ENCODE data around the gene LNX1. TPM values are rescaled to one million over a fixed set of nuclear protein-coding genes. Genes with fewer than 3 reads are reported as not detected.

Gene LNX1
- polyA plus RNA-seq, 2 of the 4 experiments (the other 2 are of a cell fraction): 0.04 to 0.14 TPM

DNA sequence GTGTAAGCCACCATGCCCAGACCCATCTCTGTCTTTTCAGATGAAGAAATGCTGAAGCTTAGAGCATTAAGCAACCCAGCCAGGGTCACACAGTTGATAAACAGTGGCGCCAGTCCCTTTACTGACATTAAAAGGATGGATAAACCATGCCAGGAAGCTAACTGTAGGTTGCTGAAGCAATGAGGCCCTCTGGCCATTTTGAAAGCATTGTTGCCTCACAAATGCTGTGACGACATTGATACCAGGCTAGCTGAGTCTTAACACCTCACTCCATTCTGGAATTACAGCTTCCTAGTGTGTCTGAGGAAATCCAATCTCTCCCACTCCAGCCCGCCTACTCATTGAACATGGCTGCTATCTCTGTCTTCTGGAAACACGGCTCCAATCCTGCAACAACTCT, 89.7 kb downstream of the LNX1 start:
- FAIRE-seq: no peak
- ChIA-PET POLR2A (no interaction called here), CTCF (interaction anchor here (1.0 kb wide), 1 partner anchor 11 kb away, joined by 5 read pairs; no protein-coding TSS in a partner anchor)
- no peaks in the 10 kb centered on the region for H3K4me1 ChIP-seq
- H3K4me3 ChIP-seq: no peak overlapping the region
- no peak overlapping the region for H3K4me2 ChIP-seq
- DNase-seq (ENCODE audit: low read depth in 1 of 2, low spot score in 1 of 2): no peak
- no peaks in the 10 kb centered on the region for H3K9me3 ChIP-seq
- ATAC-seq: no peak
- 70% methylated on average over 4 of the region's 4 CpGs for WGBS (ENCODE audit: missing lambda C conversion rate)
- H3K27ac ChIP-seq: no peak overlapping the region
- TF ChIP-seq MYC (IDR thresholded peaks at IDR 0.05; ENCODE audit: borderline replicate concordance, low read length) (no peak), ZNF302 (CRISPR knock-in tag; IDR thresholded peaks at IDR 0.05) (no peak), RFX5 (IDR thresholded peaks at IDR 0.05) (no peak), FOSB (CRISPR knock-in tag; IDR thresholded peaks at IDR 0.05) (no peak)

DNA sequence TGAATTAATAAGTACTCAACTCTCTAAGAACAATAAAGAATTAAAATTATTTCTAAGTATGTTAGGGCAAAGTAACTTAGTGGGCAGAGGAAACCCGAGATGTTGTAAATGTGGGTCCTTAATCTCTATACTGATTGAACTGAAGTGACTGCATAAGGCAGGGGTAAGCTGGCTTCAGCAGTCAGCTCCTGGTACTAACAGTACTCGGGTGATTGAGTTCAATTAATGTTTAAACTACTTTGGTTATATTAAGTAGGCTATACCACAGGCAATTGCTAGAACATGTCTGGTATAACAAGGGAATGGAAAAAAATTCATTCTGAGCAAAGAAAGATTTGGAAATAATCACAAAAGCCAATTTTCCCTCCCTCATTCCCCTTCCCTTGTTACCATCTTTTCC, 90.7 kb downstream of the LNX1 start:
- DNase-seq (ENCODE audit: low read depth in 1 of 2, low spot score in 1 of 2) (no peak), FAIRE-seq (no peak), ATAC-seq (no peak)
- no peak overlapping the region for H3K4me2 ChIP-seq
- no peak overlapping the region for H3K4me3 ChIP-seq
- H3K4me1 ChIP-seq: no peaks in the 10 kb centered on the region
- no peak for TF ChIP-seq NR3C1 (IDR thresholded peaks at IDR 0.05)
- no peak overlapping the region for H3K27ac ChIP-seq
- 66% methylated on average over 2 of the region's 2 CpGs for WGBS (ENCODE audit: missing lambda C conversion rate)
- H3K9me3 ChIP-seq: no peaks in the 10 kb centered on the region
- POLR2A ChIA-PET: no interaction called here
- CTCF ChIA-PET: interaction anchor here (0.8 to 1.5 kb wide), 3 partner anchors 10 to 955 kb away, joined by 3 to 5 read pairs (median 3); no protein-coding TSS in a partner anchor

DNA sequence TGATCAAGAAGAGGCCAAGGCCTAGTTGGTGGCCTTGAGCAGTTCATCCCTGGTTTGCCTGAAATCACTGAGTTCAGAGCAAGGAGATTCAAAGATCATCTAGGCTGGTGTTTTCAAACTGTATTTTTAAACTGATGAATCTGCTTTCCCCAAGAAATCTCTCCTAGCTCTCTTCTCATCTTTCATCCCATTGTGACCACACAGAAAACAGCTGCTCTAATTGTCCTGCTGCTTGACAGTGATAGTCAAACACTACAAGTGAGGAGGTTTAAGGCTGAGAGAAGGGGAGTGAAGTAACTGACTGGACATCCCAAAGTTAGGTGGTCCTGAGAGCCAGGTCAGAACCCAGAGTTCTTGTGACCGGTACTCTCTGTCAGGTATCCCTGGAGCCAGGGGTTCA, 91.5 kb downstream of the LNX1 start:
- Histone ChIP-seq H3K9me3 (no peaks in the 10 kb centered on the region), H3K4me3 (no peak overlapping the region), H3K4me2 (no peak overlapping the region), H3K27ac (no peak overlapping the region), H3K4me1 (no peaks in the 10 kb centered on the region)
- DNase-seq (ENCODE audit: low read depth in 1 of 2, low spot score in 1 of 2) (no peak), FAIRE-seq (no peak), ATAC-seq (no peak)
- no CpG with 5 or more reads among the region's 1 CpG for WGBS (ENCODE audit: missing lambda C conversion rate)
- POLR2A ChIA-PET: no interaction called here
- CTCF ChIA-PET: interaction anchor here (0.8 to 1.5 kb wide), 2 partner anchors 18 to 954 kb away, joined by 3 read pairs; no protein-coding TSS in a partner anchor
- TF ChIP-seq SREBF2 (IDR thresholded peaks at IDR 0.05) (no peak), FOXS1 (CRISPR knock-in tag; IDR thresholded peaks at IDR 0.05) (no peak), CEBPB (IDR thresholded peaks at IDR 0.05) (no peak), ZSCAN20 (CRISPR knock-in tag; IDR thresholded peaks at IDR 0.05) (no peak), EHMT2 (IDR thresholded peaks at IDR 0.05; ENCODE audit: low read depth) (no peak), MAFK (IDR thresholded peaks at IDR 0.05; ENCODE audit: partially characterized antibody) (no peak), ESRRA (IDR thresholded peaks at IDR 0.05; ENCODE audit: borderline replicate concordance, low read length) (no peak), FOSB (CRISPR knock-in tag; IDR thresholded peaks at IDR 0.05) (no peak), HOXB13 (CRISPR knock-in tag; IDR thresholded peaks at IDR 0.05; ENCODE audit: low read depth) (no peak), TP53 (CRISPR knock-in tag; IDR thresholded peaks at IDR 0.05) (no peak), MAZ (IDR thresholded peaks at IDR 0.05; ENCODE audit: borderline replicate concordance, low read depth, low read length) (no peak), RNF2 (IDR thresholded peaks at IDR 0.05; ENCODE audit: borderline replicate concordance, low read depth) (no peak), CHD2 (IDR thresholded peaks at IDR 0.05; ENCODE audit: low read length, partially characterized antibody) (no peak)
- TF ChIP-seq, protein P1, sequence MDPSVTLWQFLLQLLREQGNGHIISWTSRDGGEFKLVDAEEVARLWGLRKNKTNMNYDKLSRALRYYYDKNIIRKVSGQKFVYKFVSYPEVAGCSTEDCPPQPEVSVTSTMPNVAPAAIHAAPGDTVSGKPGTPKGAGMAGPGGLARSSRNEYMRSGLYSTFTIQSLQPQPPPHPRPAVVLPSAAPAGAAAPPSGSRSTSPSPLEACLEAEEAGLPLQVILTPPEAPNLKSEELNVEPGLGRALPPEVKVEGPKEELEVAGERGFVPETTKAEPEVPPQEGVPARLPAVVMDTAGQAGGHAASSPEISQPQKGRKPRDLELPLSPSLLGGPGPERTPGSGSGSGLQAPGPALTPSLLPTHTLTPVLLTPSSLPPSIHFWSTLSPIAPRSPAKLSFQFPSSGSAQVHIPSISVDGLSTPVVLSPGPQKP (IDR thresholded peaks at IDR 0.05; ENCODE audit: low read depth, low read length): no peak

DNA sequence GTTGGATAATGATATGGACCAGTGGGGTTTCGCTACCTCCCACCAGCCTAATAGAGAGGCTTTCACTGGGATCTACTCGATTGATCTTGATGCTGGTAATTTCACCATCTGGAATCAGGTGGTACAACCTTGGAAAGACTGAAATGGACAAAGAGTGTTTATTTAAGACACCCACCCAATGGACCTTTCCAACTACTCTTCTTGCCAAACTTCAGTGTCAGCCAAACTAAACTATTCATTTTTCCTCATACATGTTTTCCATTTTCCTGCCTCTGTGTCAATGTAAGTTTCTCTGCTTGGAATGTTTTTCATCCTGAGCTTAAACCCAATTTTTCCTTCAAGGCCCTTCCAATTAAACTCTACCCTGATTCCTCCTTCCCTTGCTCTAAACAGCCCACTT, 92.6 kb downstream of the LNX1 start:
- H3K27ac ChIP-seq: no peak overlapping the region
- ATAC-seq: no peak
- H3K4me1 ChIP-seq: no peaks in the 10 kb centered on the region
- no peak for FAIRE-seq
- TF ChIP-seq, protein P2, sequence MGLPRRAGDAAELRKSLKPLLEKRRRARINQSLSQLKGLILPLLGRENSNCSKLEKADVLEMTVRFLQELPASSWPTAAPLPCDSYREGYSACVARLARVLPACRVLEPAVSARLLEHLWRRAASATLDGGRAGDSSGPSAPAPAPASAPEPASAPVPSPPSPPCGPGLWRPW (IDR thresholded peaks at IDR 0.05): no peak
- CTCF ChIA-PET: no interaction called here
- H3K4me3 ChIP-seq: no peak overlapping the region
- no peak for DNase-seq (ENCODE audit: low read depth in 1 of 2, low spot score in 1 of 2)
- POLR2A ChIA-PET: no interaction called here
- H3K9me3 ChIP-seq: no peaks in the 10 kb centered on the region
- no peak overlapping the region for H3K4me2 ChIP-seq
- 58% methylated on average over 2 of the region's 2 CpGs for WGBS (ENCODE audit: missing lambda C conversion rate)
